A549 (cell line): Measurements from ENCODE around the gene SLC1A2. TPM values are rescaled to one million over a fixed set of nuclear protein-coding genes. Genes with fewer than 3 reads are reported as not detected.

Experiments used
- ATAC-seq, 2 experiments: fragments of 200-7000 bp in 1 of 2; fragments of >200 bp in 1 of 2; cut with Nextera tagmentation in 1 of 2; cut with Tn5 transposase in 1 of 2; 3 replicates each; pipeline versions ENCODE4 v1.8.0 to v1.9.1; 2018 to 2020; ENCODE audit warnings: mild to moderate bottlenecking in 1 of 2, moderate library complexity in 1 of 2
- CTCF ChIA-PET: fragments of 300-600 bp; sonication (Branson Sonifier 250); formaldehyde crosslinking; extraction: SDS; loops from one replicate; lab custom pipeline; 2021; ENCODE audit warnings: antibody characterized with exemption, inconsistent platforms; lab: Yijun Ruan, JAX
- POLR2A ChIA-PET: fragments of 350-600 bp; formaldehyde crosslinking; extraction: SDS; loops from one replicate; lab custom pipeline; 2021; ENCODE audit warnings: antibody characterized with exemption, inconsistent platforms; lab: Yijun Ruan, JAX
- DNase-seq, 2 experiments: peaks; one replicate each; pipeline versions ENCODE4 v3.0.0 to v3.0.0-alpha.2; 2011 to 2016; ENCODE audit warnings: low read depth in 1 of 2, low spot score in 1 of 2
- FAIRE-seq: peaks from 2 replicates; lab custom pipeline; 2011; peaks lifted over from hg19 to GRCh38; lab: Jason Lieb, UNC
- H3K27ac ChIP-seq, 2 experiments: fragments of >200 bp; sonication (Bioruptor Twin); formaldehyde crosslinking; 3 replicates each; pipeline ENCODE4 v1.5.1; 2016 to 2017
- H3K4me1 ChIP-seq: fragments of >200 bp; sonication (Bioruptor Twin); formaldehyde crosslinking; 3 replicates; pipeline ENCODE4 v1.6.1; 2016
- H3K4me2 ChIP-seq: fragments of >200 bp; sonication (Bioruptor Twin); formaldehyde crosslinking; 3 replicates; pipeline ENCODE4 v1.6.1; 2016
- H3K4me3 ChIP-seq: fragments of >200 bp; sonication (Bioruptor Twin); formaldehyde crosslinking; 3 replicates; pipeline ENCODE4 v1.5.1; 2016
- H3K9me3 ChIP-seq: fragments of >200 bp; sonication (Bioruptor Twin); formaldehyde crosslinking; 3 replicates; pipeline ENCODE4 v1.6.1; 2016
- BHLHE40 ChIP-seq: IDR thresholded peaks from 2 replicates; pipeline ENCODE4 v1.6.1; 2012; ENCODE audit warnings: low read depth, low read length, inconsistent platforms
- CBX2 ChIP-seq: fragments of 200-600 bp; sonication (generic); IDR thresholded peaks from 2 replicates; pipeline ENCODE4 v1.6.1; 2016; ENCODE audit warnings: low read depth, mild to moderate bottlenecking, borderline replicate concordance
- CBX8 ChIP-seq: fragments of 200-600 bp; sonication (generic); IDR thresholded peaks from 2 replicates; pipeline ENCODE4 v1.6.1; 2016
- CEBPB ChIP-seq, 2 experiments: fragments of >200 bp in 1 of 2; sonication (Bioruptor Twin) in 1 of 2; formaldehyde crosslinking in 1 of 2; IDR thresholded peaks; 2 replicates each; pipeline ENCODE4 v1.6.1; 2012 to 2016
- CHD4 ChIP-seq: fragments of 200-600 bp; sonication (generic); IDR thresholded peaks from 2 replicates; pipeline ENCODE4 v1.6.1; 2016; ENCODE audit warnings: antibody characterized with exemption, mild to moderate bottlenecking, borderline replicate concordance
- GATA3 ChIP-seq: IDR thresholded peaks from 2 replicates; pipeline ENCODE4 v1.6.1; 2012; ENCODE audit warnings: borderline replicate concordance
- HDAC2 ChIP-seq: fragments of 200-600 bp; sonication (generic); IDR thresholded peaks from 2 replicates; pipeline ENCODE4 v1.6.1; 2016
- HMGXB4 ChIP-seq: fragments of 250-450 bp; sonication (Bioruptor Pico); IDR thresholded peaks from 2 replicates; pipeline ENCODE4 v1.5.0; 2021; ENCODE audit warnings: mild to moderate bottlenecking, moderate library complexity, borderline replicate concordance
- HOXB5 ChIP-seq: fragments of 250-450 bp; sonication (Bioruptor Pico); IDR thresholded peaks from 2 replicates; pipeline ENCODE4 v1.5.0; 2020; ENCODE audit warnings: mild to moderate bottlenecking, moderate library complexity
- MAFK ChIP-seq: fragments of 450-650 bp; IDR thresholded peaks from 2 replicates; pipeline ENCODE4 v1.6.1; 2014; ENCODE audit not compliant: partially characterized antibody
- NFE2L2 ChIP-seq: fragments of 150-350 bp; conservative IDR thresholded peaks from 2 replicates; pipeline ENCODE4 v1.6.1; 2014; ENCODE audit warnings: low read length
- NR3C1 ChIP-seq: fragments of >200 bp; sonication (Bioruptor Twin); formaldehyde crosslinking; IDR thresholded peaks from 3 replicates; pipeline ENCODE4 v1.6.1; 2017
- POLR2AphosphoS2 ChIP-seq: conservative IDR thresholded peaks from 2 replicates; pipeline ENCODE4 v1.6.1; 2012; ENCODE audit warnings: low read length, improper control_type of control experiment, inconsistent platforms
- RAD21 ChIP-seq, 2 experiments: fragments of >200 bp in 1 of 2; sonication (Bioruptor Twin) in 1 of 2; formaldehyde crosslinking in 1 of 2; IDR thresholded peaks in 1 of 2; conservative IDR thresholded peaks in 1 of 2; 2 replicates in 1 of 2; 3 replicates in 1 of 2; pipeline ENCODE4 v1.6.1; 2012 to 2018; ENCODE audit warnings: inconsistent platforms in 1 of 2
- RARB ChIP-seq: fragments of 250-450 bp; sonication (Bioruptor Pico); IDR thresholded peaks from 2 replicates; pipeline ENCODE4 v1.8.0; 2021; ENCODE audit warnings: mild to moderate bottlenecking, moderate library complexity
- RCOR1 ChIP-seq: fragments of 150-350 bp; IDR thresholded peaks from 2 replicates; pipeline ENCODE4 v1.6.1; 2014; ENCODE audit warnings: antibody characterized with exemption, low read length, low read depth
- SMC3 ChIP-seq: fragments of >200 bp; sonication (Bioruptor Twin); formaldehyde crosslinking; IDR thresholded peaks from 3 replicates; pipeline ENCODE4 v1.6.1; 2018; ENCODE audit warnings: inconsistent platforms
- TP53 ChIP-seq: fragments of 250-450 bp; sonication (Bioruptor Pico); IDR thresholded peaks from 2 replicates; pipeline ENCODE4 v1.5.0; 2021; ENCODE audit warnings: mild to moderate bottlenecking, moderate library complexity
- ZFP36 ChIP-seq: fragments of 450-650 bp; IDR thresholded peaks from 2 replicates; pipeline ENCODE4 v1.6.1; 2014; ENCODE audit warnings: borderline replicate concordance; ENCODE audit not compliant: partially characterized antibody
- ZSCAN20 ChIP-seq: fragments of 250-450 bp; sonication (Bioruptor Pico); IDR thresholded peaks from 2 replicates; pipeline ENCODE4 v1.8.0; 2022; ENCODE audit warnings: mild to moderate bottlenecking, moderate library complexity
- WGBS: methylation state at CpG from one replicate; pipeline ENCODE4 v1.1.6; 2017; ENCODE audit errors: missing lambda C conversion rate; 5-methylcytosine and 5-hydroxymethylcytosine counted together
- polyA plus RNA-seq, 4 experiments: library from polyadenylated mRNA; depleted of rRNA in 3 of 4; stranded (reverse); fragments of >200 nt; fragmentation: RNase III in 1 of 4; extraction: RNeasy Plus Mini Kit Qiagen cat#74134 plus additional on column Dnase treatment in 1 of 4; gene quantifications; 2 replicates in 3 of 4; 3 replicates in 1 of 4; pipeline ENCODE4 v1.2.3, GENCODE V29; 2011 to 2017
- TF ChIP-seq, protein P1 (sequence below): IDR thresholded peaks from 2 replicates; pipeline ENCODE4 v1.6.1; 2012; ENCODE audit warnings: low read depth, borderline replicate concordance

SLC1A2 gene
- polyA plus RNA-seq, 2 of the 4 experiments (the other 2 are of a cell fraction) = 0.01 to 0.14 TPM

GRCh38 chr11:35241531-35241930 is 177.8 kb downstream of the SLC1A2 start:
- WGBS = 55% methylated on average over 1 of the region's 1 CpG
- no peak overlapping the region for H3K4me2 ChIP-seq
- no peaks in the 10 kb centered on the region; the same call in 2 of the 3 replicates for H3K4me1 ChIP-seq
- POLR2A ChIA-PET = no interaction called here
- H3K9me3 ChIP-seq = no peaks in the 10 kb centered on the region
- H3K27ac ChIP-seq = no peak overlapping the region; a peak in 1 of 6 replicates
- no peak for ATAC-seq
- no peak for DNase-seq
- no peak for FAIRE-seq
- CTCF ChIA-PET = interaction anchor here (0.6 kb wide), 1 partner anchor 20 kb away, joined by 4 read pairs; no protein-coding TSS in a partner anchor
- H3K4me3 ChIP-seq = no peak overlapping the region
- TF ChIP-seq BHLHE40 (no peak), HOXB5 (CRISPR knock-in tag) (no peak), NFE2L2 (no peak), MAFK (no peak), NR3C1 (no peak), HMGXB4 (no peak), GATA3 (no peak), RAD21 (conservative IDR thresholded peaks at IDR 0.05 in 1 of 2, IDR thresholded peaks at IDR 0.05 in 1 of 2) (no peak), CBX8 (no peak), CEBPB (IDR thresholded peaks at IDR 0.05) (no peak), POLR2AphosphoS2 (no peak)
- TF ChIP-seq, protein P1, sequence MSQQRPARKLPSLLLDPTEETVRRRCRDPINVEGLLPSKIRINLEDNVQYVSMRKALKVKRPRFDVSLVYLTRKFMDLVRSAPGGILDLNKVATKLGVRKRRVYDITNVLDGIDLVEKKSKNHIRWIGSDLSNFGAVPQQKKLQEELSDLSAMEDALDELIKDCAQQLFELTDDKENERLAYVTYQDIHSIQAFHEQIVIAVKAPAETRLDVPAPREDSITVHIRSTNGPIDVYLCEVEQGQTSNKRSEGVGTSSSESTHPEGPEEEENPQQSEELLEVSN = no peak

GRCh38 chr11:35241083-35241482 is 178.3 kb downstream of the SLC1A2 start:
- H3K4me2 ChIP-seq = no peak overlapping the region
- ATAC-seq = no peak
- no peak for FAIRE-seq
- no peak for TF ChIP-seq RARB (CRISPR knock-in tag)
- TF ChIP-seq RCOR1 = no peak
- TF ChIP-seq SMC3 = no peak
- no peak for TF ChIP-seq CHD4
- no peak for TF ChIP-seq CEBPB (IDR thresholded peaks at IDR 0.05)
- no peak for TF ChIP-seq GATA3
- no peak for TF ChIP-seq HDAC2
- TF ChIP-seq ZFP36 = no peak
- TF ChIP-seq CBX2 = no peak
- TF ChIP-seq TP53 (CRISPR knock-in tag) = no peak
- TF ChIP-seq ZSCAN20 (CRISPR knock-in tag) = no peak
- TF ChIP-seq HMGXB4 = no peak
- TF ChIP-seq, all 56 proteins: peak for 0
- ChIA-PET CTCF (interaction anchor here (0.6 kb wide), 1 partner anchor 20 kb away, joined by 4 read pairs; no protein-coding TSS in a partner anchor), POLR2A (no interaction called here)
- no peaks in the 10 kb centered on the region for H3K9me3 ChIP-seq
- 77% methylated on average over 1 of the region's 1 CpG for WGBS
- H3K4me3 ChIP-seq = no peak overlapping the region
- H3K27ac ChIP-seq = no peak overlapping the region; a peak in 1 of 6 replicates
- DNase-seq = no peak
- peaks cover 2% of the 10 kb centered on the region; the same call in 2 of the 3 replicates for H3K4me1 ChIP-seq
